ENCODE data around the gene KLHL29. TPM values are rescaled to one million over a fixed set of nuclear protein-coding genes. Genes with fewer than 3 reads are reported as not detected.

The KLHL29 gene
- polyA plus RNA-seq, 3 donors: 0.03 TPM; not detected in 2

DNA sequence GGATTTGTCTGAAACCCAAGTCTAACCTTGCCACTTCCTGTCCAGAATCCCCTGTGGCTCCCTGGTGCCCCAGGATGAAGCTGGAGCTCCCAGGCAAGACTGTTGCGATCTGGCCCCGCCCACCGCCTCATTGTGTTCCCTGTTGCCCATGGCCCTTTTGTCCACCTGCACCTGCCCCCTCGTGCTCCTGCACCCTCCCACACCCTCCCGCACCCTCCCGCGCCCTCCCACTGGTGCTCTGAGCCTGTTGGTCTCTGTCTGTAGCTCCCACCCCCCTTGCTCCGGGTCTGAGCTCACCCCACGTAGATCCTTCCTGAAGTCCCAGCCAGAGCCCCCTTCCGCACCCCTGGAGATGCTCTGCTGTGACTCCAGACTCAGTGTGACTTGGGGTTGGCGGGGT is 297.5 kb downstream of the KLHL29 start:
- peaks cover 0 to 9% of the 10 kb centered on the region in 2 donors for H3K9me3 ChIP-seq (replicated peaks in 1 of 2; ENCODE audit: control insufficient read depth in 1 of 2, insufficient read depth in 1 of 2, low read length in 2 of 2)
- no peaks in the 10 kb centered on the region for H3K79me2 ChIP-seq (ENCODE audit: insufficient read depth, low read length)
- no peaks in the 10 kb centered on the region for H3K36me3 ChIP-seq (replicated peaks in 1 of 2; ENCODE audit: control insufficient read depth in 1 of 2, insufficient read depth in 2 of 2, low read length in 2 of 2)
- no peaks in the 10 kb centered on the region for H3K4me1 ChIP-seq (ENCODE audit: control insufficient read depth in 1 of 2, insufficient read depth in 2 of 2, low read length in 2 of 2)
- H3K4me3 ChIP-seq (replicated peaks in 1 of 3; ENCODE audit: low read depth in 2 of 3, low read length in 3 of 3): no peak overlapping the region
- Mint-ChIP-seq H3K27ac (no peak overlapping the region), H3K36me3 (no peaks in the 10 kb centered on the region), H3K9me3 (peaks cover 2 to 12% (median 5%) of the 10 kb centered on the region in 7 donors), H3K4me1 (no peaks in the 10 kb centered on the region), H3K27me3 (ENCODE audit: low read depth in 3 of 3) (peaks cover 0 to 29% (median 8%) of the 10 kb centered on the region in 3 donors), H3K4me3 (no peak overlapping the region)
- peaks cover 0 to 3% of the 10 kb centered on the region in 2 donors for H3K27me3 ChIP-seq (ENCODE audit: control insufficient read depth in 2 of 2, insufficient read depth in 2 of 2, low read length in 2 of 2)
- no peaks in the 10 kb centered on the region for H4K20me1 ChIP-seq (ENCODE audit: insufficient read depth, low read length)
- intact Hi-C loops (cut with micrococcal nuclease): no loop called here
- WGBS (ENCODE audit: insufficient coverage): 94% methylated on average over 11 of the region's 11 CpGs
- TF ChIP-seq, protein P1, sequence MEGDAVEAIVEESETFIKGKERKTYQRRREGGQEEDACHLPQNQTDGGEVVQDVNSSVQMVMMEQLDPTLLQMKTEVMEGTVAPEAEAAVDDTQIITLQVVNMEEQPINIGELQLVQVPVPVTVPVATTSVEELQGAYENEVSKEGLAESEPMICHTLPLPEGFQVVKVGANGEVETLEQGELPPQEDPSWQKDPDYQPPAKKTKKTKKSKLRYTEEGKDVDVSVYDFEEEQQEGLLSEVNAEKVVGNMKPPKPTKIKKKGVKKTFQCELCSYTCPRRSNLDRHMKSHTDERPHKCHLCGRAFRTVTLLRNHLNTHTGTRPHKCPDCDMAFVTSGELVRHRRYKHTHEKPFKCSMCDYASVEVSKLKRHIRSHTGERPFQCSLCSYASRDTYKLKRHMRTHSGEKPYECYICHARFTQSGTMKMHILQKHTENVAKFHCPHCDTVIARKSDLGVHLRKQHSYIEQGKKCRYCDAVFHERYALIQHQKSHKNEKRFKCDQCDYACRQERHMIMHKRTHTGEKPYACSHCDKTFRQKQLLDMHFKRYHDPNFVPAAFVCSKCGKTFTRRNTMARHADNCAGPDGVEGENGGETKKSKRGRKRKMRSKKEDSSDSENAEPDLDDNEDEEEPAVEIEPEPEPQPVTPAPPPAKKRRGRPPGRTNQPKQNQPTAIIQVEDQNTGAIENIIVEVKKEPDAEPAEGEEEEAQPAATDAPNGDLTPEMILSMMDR (IDR thresholded peaks at IDR 0.05): no peak
- no peak overlapping the region for H3K9ac ChIP-seq (ENCODE audit: insufficient read depth, low read length, poor library complexity, severe bottlenecking)
- no peak for DNase-seq
- no peak overlapping the region for H3K4me2 ChIP-seq (replicated peaks; ENCODE audit: extremely low read depth, low read length, poor library complexity, severe bottlenecking)
- H2AFZ ChIP-seq (ENCODE audit: insufficient read depth, low read depth, low read length, poor library complexity, severe bottlenecking): no peak overlapping the region
- H3K27ac ChIP-seq (ENCODE audit: low read depth in 1 of 2, low read length in 2 of 2): no peak overlapping the region

DNA sequence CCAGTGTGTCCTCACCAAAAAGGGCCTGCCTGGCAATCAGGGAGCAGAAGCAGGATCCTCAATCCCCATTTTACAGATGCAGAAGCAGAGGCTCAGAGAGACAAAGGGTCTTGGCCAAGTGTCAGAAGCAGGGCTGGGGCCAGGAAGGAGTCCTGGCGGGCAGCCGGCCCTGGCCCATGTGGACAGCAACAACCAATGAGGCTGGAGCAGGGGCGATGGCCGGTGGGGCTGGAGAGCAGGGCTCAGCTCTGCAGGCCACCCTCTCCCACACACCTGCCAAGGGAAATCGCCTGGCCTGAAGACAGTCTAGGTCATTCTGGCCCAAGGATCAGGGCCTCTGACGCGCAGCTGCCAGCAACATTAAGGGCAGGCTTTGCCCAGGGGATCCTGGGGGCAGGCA is 298.0 kb downstream of the KLHL29 start:
- no peaks in the 10 kb centered on the region for H3K36me3 Mint-ChIP-seq
- Histone ChIP-seq H4K20me1 (ENCODE audit: insufficient read depth, low read length) (no peaks in the 10 kb centered on the region), H3K4me3 (replicated peaks in 1 of 3; ENCODE audit: low read depth in 2 of 3, low read length in 3 of 3) (no peak overlapping the region), H3K4me2 (replicated peaks; ENCODE audit: extremely low read depth, low read length, poor library complexity, severe bottlenecking) (no peak overlapping the region), H3K4me1 (ENCODE audit: control insufficient read depth in 1 of 2, insufficient read depth in 2 of 2, low read length in 2 of 2) (no peaks in the 10 kb centered on the region), H3K36me3 (replicated peaks in 1 of 2; ENCODE audit: control insufficient read depth in 1 of 2, insufficient read depth in 2 of 2, low read length in 2 of 2) (no peaks in the 10 kb centered on the region), H3K9ac (ENCODE audit: insufficient read depth, low read length, poor library complexity, severe bottlenecking) (no peak overlapping the region), H3K27me3 (ENCODE audit: control insufficient read depth in 2 of 2, insufficient read depth in 2 of 2, low read length in 2 of 2) (peaks cover 0 to 3% of the 10 kb centered on the region in 2 donors), H3K79me2 (ENCODE audit: insufficient read depth, low read length) (no peaks in the 10 kb centered on the region), H3K9me3 (replicated peaks in 1 of 2; ENCODE audit: control insufficient read depth in 1 of 2, insufficient read depth in 1 of 2, low read length in 2 of 2) (peaks cover 0 to 8% of the 10 kb centered on the region in 2 donors), H2AFZ (ENCODE audit: insufficient read depth, low read depth, low read length, poor library complexity, severe bottlenecking) (no peak overlapping the region), H3K27ac (ENCODE audit: low read depth in 1 of 2, low read length in 2 of 2) (no peak overlapping the region)
- H3K27ac Mint-ChIP-seq: no peak overlapping the region
- DNase-seq: no peak
- no peaks in the 10 kb centered on the region for H3K4me1 Mint-ChIP-seq
- intact Hi-C loops (cut with micrococcal nuclease): no loop called here
- peaks cover 0 to 32% (median 8%) of the 10 kb centered on the region in 3 donors for H3K27me3 Mint-ChIP-seq (ENCODE audit: low read depth in 3 of 3)
- TF ChIP-seq, protein P1 (IDR thresholded peaks at IDR 0.05): no peak
- no peak overlapping the region for H3K4me3 Mint-ChIP-seq
- peaks cover 2 to 11% (median 5%) of the 10 kb centered on the region in 7 donors for H3K9me3 Mint-ChIP-seq
- WGBS (ENCODE audit: insufficient coverage): 84% methylated on average over 6 of the region's 7 CpGs
